Esophagus squamous epithelium (tissue), 5 donors: ENCODE results near the gene GID8. TPM values are rescaled to one million over a fixed set of nuclear protein-coding genes. Genes with fewer than 3 reads are reported as not detected.

Source experiments
- DNase-seq: peaks from one replicate; lab custom pipeline; 2025; lab: John Stamatoyannopoulos, UW
- H3K27ac ChIP-seq, 4 donors: fragments of 200-600 bp; sonication (generic); one replicate each; pipeline ENCODE4 v1.5.1; 2016 to 2019; ENCODE audit warnings: mild to moderate bottlenecking in 1 of 4
- H3K27me3 ChIP-seq, 4 donors: fragments of 200-600 bp; sonication (generic); 1 replicate in 3 of 4; 2 replicates in 1 of 4; pipeline versions ENCODE4 v1.5.1 to v1.6.0; 2017 to 2021; ENCODE audit warnings: antibody characterized with exemption in 1 of 4
- H3K36me3 ChIP-seq, 3 donors: fragments of 200-600 bp; sonication (generic); one replicate each; pipeline ENCODE4 v1.5.1; 2016 to 2019
- H3K4me1 ChIP-seq, 3 donors: fragments of 200-600 bp; sonication (generic); one replicate each; pipeline ENCODE4 v1.5.1; 2017 to 2019
- H3K4me3 ChIP-seq, 4 donors: fragments of 200-600 bp; sonication (generic); 1 replicate in 3 of 4; 2 replicates in 1 of 4; pipeline ENCODE4 v1.5.1; 2016 to 2019; ENCODE audit warnings: mild to moderate bottlenecking in 2 of 4, moderate library complexity in 1 of 4
- H3K9me3 ChIP-seq, 3 donors: fragments of 200-600 bp; sonication (generic); one replicate each; pipeline ENCODE4 v1.5.1; 2016 to 2019
- POLR2A ChIP-seq, 4 donors: fragments of 450-650 bp; IDR thresholded peaks; one replicate each; pipeline ENCODE4 v1.6.1; 2017; ENCODE audit warnings: antibody characterized with exemption in 4 of 4, mild to moderate bottlenecking in 4 of 4, moderate library complexity in 3 of 4
- whole genome bisulfite sequencing, 2 donors: methylation state at CpG; one replicate each; pipeline ENCODE4 v1.1.5; 2018; 5-methylcytosine and 5-hydroxymethylcytosine counted together
- intact Hi-C: fragments of 100-400 bp; cut with DNase I; formaldehyde crosslinking; loops from one replicate; pipeline ENCODE4 v1.15.0; 2022
- total RNA-seq, 4 donors: library from RNA; depleted of rRNA; stranded (reverse); fragments of >200 nt; gene quantifications; one replicate each; pipeline ENCODE4 v1.1.0, GENCODE V29; 2016
- TF ChIP-seq, protein P1 (sequence below), 6 experiments: fragments of 450-650 bp in 4 of 6; fragments of 200-600 bp in 2 of 6; sonication (generic) in 2 of 6; IDR thresholded peaks; one replicate each; pipeline ENCODE4 v1.5.1; 2016 to 2019; ENCODE audit warnings: antibody characterized with exemption in 6 of 6, mild to moderate bottlenecking in 4 of 6, moderate library complexity in 4 of 6
- donor health status: DM: yes; HTN: yes; CAD: no.

GID8 gene
- total RNA-seq, 4 donors from 2014 or later: 41.0 to 51.2 (median 44.1) TPM

GRCh38 chr20:62898970-62899632 is 38.8 kb upstream of the GID8 start:
- TF ChIP-seq POLR2A (IDR thresholded peaks at IDR 0.05): no peak
- TF ChIP-seq, protein P1, sequence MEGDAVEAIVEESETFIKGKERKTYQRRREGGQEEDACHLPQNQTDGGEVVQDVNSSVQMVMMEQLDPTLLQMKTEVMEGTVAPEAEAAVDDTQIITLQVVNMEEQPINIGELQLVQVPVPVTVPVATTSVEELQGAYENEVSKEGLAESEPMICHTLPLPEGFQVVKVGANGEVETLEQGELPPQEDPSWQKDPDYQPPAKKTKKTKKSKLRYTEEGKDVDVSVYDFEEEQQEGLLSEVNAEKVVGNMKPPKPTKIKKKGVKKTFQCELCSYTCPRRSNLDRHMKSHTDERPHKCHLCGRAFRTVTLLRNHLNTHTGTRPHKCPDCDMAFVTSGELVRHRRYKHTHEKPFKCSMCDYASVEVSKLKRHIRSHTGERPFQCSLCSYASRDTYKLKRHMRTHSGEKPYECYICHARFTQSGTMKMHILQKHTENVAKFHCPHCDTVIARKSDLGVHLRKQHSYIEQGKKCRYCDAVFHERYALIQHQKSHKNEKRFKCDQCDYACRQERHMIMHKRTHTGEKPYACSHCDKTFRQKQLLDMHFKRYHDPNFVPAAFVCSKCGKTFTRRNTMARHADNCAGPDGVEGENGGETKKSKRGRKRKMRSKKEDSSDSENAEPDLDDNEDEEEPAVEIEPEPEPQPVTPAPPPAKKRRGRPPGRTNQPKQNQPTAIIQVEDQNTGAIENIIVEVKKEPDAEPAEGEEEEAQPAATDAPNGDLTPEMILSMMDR (IDR thresholded peaks at IDR 0.05): no peak
- Histone ChIP-seq H3K27me3 (no peaks in the 10 kb centered on the region), H3K9me3 (no peaks in the 10 kb centered on the region), H3K36me3 (peaks cover 0 to 62% (median 17%) of the 10 kb centered on the region in 3 donors), H3K4me3 (no peak overlapping the region), H3K4me1 (peaks cover 0 to 45% (median 22%) of the 10 kb centered on the region in 3 donors), H3K27ac (no peak overlapping the region)
- WGBS, 2 donors: 17 to 29% methylated on average over 13 to 15 of the region's 16 CpGs
- intact Hi-C loops: loop anchor here (10.0 kb wide), 1 partner anchor 106 kb away; the partner anchor contains the start of gene BHLHE23
- no peak for DNase-seq

- no peak for DNase-seq
- Histone ChIP-seq H3K9me3 (no peaks in the 10 kb centered on the region), H3K27ac (peak overlapping the region in 1 of 4 donors; percentile 82), H3K4me1 (peaks cover 0 to 45% (median 22%) of the 10 kb centered on the region in 3 donors), H3K27me3 (no peaks in the 10 kb centered on the region), H3K4me3 (no peak overlapping the region), H3K36me3 (peaks cover 0 to 62% (median 15%) of the 10 kb centered on the region in 3 donors)
- WGBS, 2 donors: 12 to 22% methylated on average over 3 to 5 of the region's 6 CpGs
- intact Hi-C loops: loop anchor here (10.0 kb wide), 1 partner anchor 105 kb away; the partner anchor contains the start of gene BHLHE23
- TF ChIP-seq, protein P1 (IDR thresholded peaks at IDR 0.05): peak in 1 of 6 experiments; percentile 12
- TF ChIP-seq POLR2A (IDR thresholded peaks at IDR 0.05): no peak
Measured at GRCh38 chr20:62899633-62900051, 38.3 kb upstream of the GID8 start.

GRCh38 chr20:62900052-62900691 is 37.8 kb upstream of the GID8 start:
- DNase-seq: no peak
- Histone ChIP-seq H3K27me3 (no peaks in the 10 kb centered on the region), H3K4me1 (peaks cover 0 to 45% (median 22%) of the 10 kb centered on the region in 3 donors), H3K9me3 (no peaks in the 10 kb centered on the region), H3K36me3 (peaks cover 0 to 62% (median 18%) of the 10 kb centered on the region in 3 donors), H3K4me3 (no peak overlapping the region), H3K27ac (peak overlapping the region; percentile 63 to 82 (median 78))
- intact Hi-C loops: no loop called here
- 0 to 6% methylated on average over 1 to 6 of the region's 11 CpGs for WGBS, 2 donors
- TF ChIP-seq, protein P1 (IDR thresholded peaks at IDR 0.05): peak; percentile 84 to 94 (median 90)
- no peak for TF ChIP-seq POLR2A (IDR thresholded peaks at IDR 0.05)

- WGBS, 2 donors: 36 to 44% methylated on average over 17 to 20 of the region's 20 CpGs
- DNase-seq: no peak
- Histone ChIP-seq H3K4me1 (peaks cover 0 to 45% (median 22%) of the 10 kb centered on the region in 3 donors), H3K4me3 (no peak overlapping the region), H3K27ac (peak overlapping the region; percentile 63 to 82 (median 78)), H3K36me3 (peaks cover 5 to 62% (median 26%) of the 10 kb centered on the region in 3 donors), H3K9me3 (no peaks in the 10 kb centered on the region), H3K27me3 (no peaks in the 10 kb centered on the region)
- TF ChIP-seq, protein P1 (IDR thresholded peaks at IDR 0.05): peak in 3 of 6 experiments; percentile 24 to 64 (median 48)
- TF ChIP-seq POLR2A (IDR thresholded peaks at IDR 0.05): no peak
- intact Hi-C loops: no loop called here
Measured at GRCh38 chr20:62900692-62901584, 37.0 kb upstream of the GID8 start.
